ENCODE measurements around the gene ZBTB14. TPM values are rescaled to one million over a fixed set of nuclear protein-coding genes. Genes with fewer than 3 reads are reported as not detected.
A peak's percentile ranks its signal among the peaks of the same experiment; 100 is the strongest.

Gene ZBTB14
- total and polyA plus RNA-seq, 2 experiments from 2014 or later, result 13.8 to 17.1 TPM

GRCh38 chr18:5244941-5245340 lies 50.6 kb downstream of the ZBTB14 start:
- TF ChIP-seq, protein P1, sequence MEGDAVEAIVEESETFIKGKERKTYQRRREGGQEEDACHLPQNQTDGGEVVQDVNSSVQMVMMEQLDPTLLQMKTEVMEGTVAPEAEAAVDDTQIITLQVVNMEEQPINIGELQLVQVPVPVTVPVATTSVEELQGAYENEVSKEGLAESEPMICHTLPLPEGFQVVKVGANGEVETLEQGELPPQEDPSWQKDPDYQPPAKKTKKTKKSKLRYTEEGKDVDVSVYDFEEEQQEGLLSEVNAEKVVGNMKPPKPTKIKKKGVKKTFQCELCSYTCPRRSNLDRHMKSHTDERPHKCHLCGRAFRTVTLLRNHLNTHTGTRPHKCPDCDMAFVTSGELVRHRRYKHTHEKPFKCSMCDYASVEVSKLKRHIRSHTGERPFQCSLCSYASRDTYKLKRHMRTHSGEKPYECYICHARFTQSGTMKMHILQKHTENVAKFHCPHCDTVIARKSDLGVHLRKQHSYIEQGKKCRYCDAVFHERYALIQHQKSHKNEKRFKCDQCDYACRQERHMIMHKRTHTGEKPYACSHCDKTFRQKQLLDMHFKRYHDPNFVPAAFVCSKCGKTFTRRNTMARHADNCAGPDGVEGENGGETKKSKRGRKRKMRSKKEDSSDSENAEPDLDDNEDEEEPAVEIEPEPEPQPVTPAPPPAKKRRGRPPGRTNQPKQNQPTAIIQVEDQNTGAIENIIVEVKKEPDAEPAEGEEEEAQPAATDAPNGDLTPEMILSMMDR (IDR thresholded peaks at IDR 0.05; ENCODE audit: low read depth, low read length), result no peak
- DNase-seq (ENCODE audit: low read depth in 1 of 2, low spot score in 1 of 2), result no peak
- Histone ChIP-seq H3K9me3 (ENCODE audit: low read depth) (no peaks in the 10 kb centered on the region), H3K27me3 (no peaks in the 10 kb centered on the region), H3K4me3 (no peak overlapping the region), H3K36me3 (no peaks in the 10 kb centered on the region), H3K4me1 (ENCODE audit: low read depth) (peaks cover 4% of the 10 kb centered on the region), H3K27ac (no peak overlapping the region)

- Histone ChIP-seq H3K4me3 (peak overlapping the region; percentile 42), H3K9me3 (ENCODE audit: low read depth) (no peaks in the 10 kb centered on the region), H3K27ac (peak overlapping the region; percentile 97), H3K27me3 (no peaks in the 10 kb centered on the region), H3K4me1 (ENCODE audit: low read depth) (peaks cover 20% of the 10 kb centered on the region), H3K36me3 (no peaks in the 10 kb centered on the region)
- TF ChIP-seq, protein P1 (IDR thresholded peaks at IDR 0.05; ENCODE audit: low read depth, low read length), result no peak
- no peak for DNase-seq (ENCODE audit: low read depth in 1 of 2, low spot score in 1 of 2)
Observed at GRCh38 chr18:5239447-5239846, 56.1 kb downstream of the ZBTB14 start.

Other genes with a start within 250 kb of the ZBTB14 start
- not detected in 2 replicates for gene AKAIN1, start 98.5 kb downstream of the ZBTB14 start, total RNA-seq
- not detected in 2 replicates for gene AKAIN1, start 98.5 kb downstream of the ZBTB14 start, polyA plus RNA-seq
- 466 and 886 TPM in 2 replicates for gene EPB41L3, start 248.3 kb upstream of the ZBTB14 start, total RNA-seq
- gene EPB41L3, start 248.3 kb upstream of the ZBTB14 start, polyA plus RNA-seq, result 201 and 316 TPM in 2 replicates